CD4-positive, alpha-beta T cell treated with Interleukin-4 for 4 hours (primary cell): ENCODE results near the gene DIP2C.
A peak's percentile ranks its signal among the peaks of the same experiment; 100 is the strongest.
"Not testable (repeated sequence)": the region's sequence is repeated elsewhere in the genome, so short reads cannot be mapped to it uniquely, and the experiment has no call there.

Experiments
- DNase-seq: peaks from one replicate; pipeline ENCODE4 v3.0.0-alpha.2; 2020

DIP2C gene

GRCh38 chr10:469947-470338, 219.5 kb downstream of the DIP2C start:
- no peak for DNase-seq

DNA sequence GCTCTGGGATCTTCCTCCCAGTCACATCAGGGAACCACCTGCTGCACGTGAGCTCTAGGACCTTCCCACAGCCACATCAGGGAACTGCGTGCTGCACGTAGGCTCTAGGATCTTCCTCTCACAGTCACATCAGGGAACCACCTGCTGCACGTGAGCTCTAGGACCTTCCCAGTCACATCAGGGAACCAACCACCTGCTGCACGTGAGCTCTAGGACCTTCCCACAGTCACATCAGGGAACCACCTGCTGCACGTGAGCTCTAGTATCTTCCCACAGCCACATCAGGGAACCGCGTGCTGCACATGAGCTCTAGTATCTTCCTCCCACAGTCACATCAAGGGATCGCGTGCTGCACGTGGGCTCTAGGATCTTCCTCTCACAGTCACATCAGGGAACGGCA, 229.7 kb downstream of the DIP2C start:
- DNase-seq: no peak

- DNase-seq: no peak
Observed at GRCh38 chr10:458421-458851, 231.0 kb downstream of the DIP2C start.

GRCh38 chr10:456486-456885, 233.0 kb downstream of the DIP2C start:
- DNase-seq: no peak

DNA sequence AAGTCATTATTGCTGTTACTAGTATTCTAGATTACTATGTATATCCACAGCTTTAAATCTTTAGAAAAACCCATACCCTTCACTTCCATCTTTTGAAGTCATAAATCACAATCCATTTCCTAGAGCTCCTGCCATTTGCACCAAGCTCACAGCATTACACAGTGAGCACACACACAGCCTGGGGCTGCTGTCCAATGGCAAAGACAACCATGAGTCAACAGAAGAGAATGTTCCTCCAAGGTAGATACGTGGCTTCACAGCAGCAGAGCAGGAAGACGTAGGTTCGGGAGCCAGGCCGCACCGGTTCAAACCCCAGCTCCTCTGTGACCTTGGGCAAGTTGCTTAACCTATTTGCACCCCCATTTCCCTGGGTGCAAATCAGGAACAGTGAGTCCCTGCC, 234.6 kb downstream of the DIP2C start:
- DNase-seq: no peak

DNA sequence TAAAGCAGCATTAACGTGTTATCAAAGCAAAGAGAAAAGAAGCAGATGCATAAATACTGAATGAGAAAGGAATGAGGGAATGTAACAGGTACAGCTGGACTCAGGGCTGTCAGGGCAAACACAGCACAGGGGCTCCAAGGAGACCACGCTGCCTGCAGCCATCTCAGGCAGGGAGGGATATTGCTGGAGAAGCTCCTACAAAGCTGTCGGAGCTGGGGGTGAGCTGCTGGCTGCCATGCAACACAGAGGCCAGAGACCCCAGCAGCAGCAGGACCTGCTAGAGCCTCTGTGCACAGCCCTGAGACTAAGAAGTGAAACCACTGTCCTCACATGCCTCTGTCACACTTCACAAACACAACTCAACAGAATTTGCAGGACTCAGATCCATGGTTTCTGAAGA, 235.8 kb downstream of the DIP2C start:
- DNase-seq: no peak

DNA sequence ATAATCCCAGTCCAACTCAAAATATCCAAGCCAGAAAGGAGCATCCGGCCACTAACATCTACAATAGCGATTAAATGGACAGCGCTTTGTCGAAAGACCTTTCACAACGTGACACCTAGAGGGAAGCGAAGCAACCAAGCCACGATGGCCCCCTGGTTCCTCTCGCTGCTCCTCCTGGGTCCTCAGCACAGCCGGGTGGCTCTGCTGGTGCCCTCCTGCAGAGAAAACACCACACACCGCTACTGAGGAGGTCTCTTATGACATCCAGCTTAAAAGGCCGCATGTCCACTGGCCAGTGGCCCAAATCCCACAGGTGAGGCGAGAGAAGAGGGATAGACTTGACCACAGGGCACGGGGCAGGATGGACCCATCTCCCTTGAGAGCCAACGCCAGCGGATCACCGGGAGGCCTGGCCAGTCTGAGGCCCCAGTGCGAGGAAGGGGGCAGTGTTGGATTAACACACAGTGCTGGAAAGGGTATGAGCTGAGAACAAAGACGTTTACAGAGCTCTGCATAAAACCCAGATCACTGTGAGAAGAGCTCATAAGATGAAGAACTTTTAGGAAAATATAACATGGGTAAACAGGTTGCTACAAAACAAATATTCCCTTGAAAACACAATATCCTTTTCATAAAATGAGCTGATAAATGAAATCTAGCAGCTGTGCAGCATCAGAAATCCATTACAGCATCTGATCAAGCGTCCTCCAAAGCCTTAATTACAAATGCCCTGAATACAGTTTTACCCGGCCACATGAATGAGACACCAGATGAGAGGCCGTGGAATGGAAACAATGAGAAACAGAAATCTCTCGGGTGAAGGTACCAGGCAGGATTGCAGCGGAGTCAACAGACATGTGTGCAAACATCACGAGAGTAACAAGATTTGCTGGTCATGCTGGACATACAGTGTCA, 236.7 kb downstream of the DIP2C start:
- DNase-seq: no peak

- DNase-seq: no peak
Observed at GRCh38 chr10:451856-452255, 237.6 kb downstream of the DIP2C start.

DNA sequence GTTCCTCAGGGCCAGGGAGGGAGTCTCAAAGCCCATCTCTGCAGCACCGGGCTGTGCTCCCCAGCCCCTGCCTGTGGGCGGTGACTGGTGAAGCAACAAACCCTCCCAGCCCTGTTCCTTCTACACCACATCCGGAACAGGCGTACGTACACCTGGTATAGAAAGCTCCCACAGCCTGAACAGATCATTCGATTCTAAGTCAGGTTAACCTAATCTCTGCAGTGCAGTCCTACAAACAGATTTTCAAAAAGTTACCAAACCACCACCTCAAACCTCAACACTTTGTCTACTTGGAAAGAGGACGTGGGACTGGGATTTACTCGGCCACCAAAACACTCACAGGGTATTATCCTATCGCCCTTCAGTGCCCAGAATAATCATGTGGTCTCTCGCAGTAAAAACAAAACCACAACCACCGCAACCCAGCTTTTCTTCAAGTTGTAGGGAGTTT, 238.4 kb downstream of the DIP2C start:
- DNase-seq: peak; percentile 71

- DNase-seq: no peak
Observed at GRCh38 chr10:450463-450862, 239.0 kb downstream of the DIP2C start.

- DNase-seq: not testable (repeated sequence)
Observed at GRCh38 chr10:449331-449730, 240.1 kb downstream of the DIP2C start.

DNA sequence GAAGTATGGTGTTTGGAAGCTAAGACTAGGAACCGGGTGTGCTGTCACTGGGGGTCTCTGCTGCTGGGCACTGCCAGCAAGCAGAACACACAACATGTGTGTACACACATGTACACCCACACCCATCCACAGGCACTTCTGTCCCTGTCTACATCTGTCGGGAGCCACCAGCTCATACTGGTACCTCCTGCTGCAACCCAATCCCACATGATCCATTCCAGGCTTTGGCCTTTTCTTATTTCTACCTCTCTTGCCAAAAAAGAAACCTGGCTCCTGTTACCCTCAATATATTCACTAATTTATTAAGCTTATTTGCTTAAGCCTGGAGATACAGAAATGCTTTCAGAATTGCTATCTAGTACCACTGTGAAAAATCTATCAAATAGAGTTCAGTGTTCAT, 246.0 kb downstream of the DIP2C start:
- no peak for DNase-seq

- no peak for DNase-seq
Observed at GRCh38 chr10:442209-442608, 247.3 kb downstream of the DIP2C start.

DNA sequence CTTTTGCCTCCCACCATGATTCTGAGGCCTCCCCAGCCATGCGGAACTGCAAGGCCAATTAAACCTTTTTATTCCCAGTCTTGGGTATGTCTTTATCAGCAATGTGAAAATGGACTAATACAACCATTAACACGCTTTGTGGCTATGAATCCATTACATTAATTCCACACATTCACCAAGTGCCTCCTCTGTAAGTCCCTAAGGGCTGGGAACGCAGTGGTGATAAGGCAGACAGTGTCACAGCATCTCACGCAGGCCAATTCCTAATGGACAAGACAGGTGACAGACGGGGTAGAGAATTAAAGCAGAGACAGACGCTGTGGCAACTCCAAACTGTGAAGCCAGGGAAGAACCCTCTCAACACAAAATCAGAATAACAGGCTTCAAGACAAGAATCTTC, 247.8 kb downstream of the DIP2C start:
- no peak for DNase-seq

DNA sequence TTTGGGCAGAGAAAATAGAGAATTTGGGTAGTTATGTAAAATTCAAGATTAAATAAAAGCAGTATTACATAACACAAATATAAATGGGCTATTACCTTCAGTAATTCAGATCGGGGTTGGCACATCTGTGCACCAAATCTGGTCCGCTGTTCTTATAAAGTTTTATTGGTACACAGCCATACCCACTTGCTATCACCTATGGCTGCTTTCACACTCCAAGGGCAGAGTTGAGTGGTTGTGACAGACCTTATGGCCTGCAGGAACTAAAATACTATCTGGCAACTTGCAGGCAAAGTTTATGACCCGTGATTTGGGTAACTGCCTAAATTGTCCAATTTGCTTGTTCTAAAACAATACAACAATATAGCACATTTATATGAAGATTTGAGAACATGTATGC, 249.3 kb downstream of the DIP2C start:
- DNase-seq: no peak

GRCh38 chr10:437698-438490, 251.6 kb downstream of the DIP2C start:
- DNase-seq: peak; percentile 9

GRCh38 chr10:436911-437665, 252.4 kb downstream of the DIP2C start:
- DNase-seq: no peak

DNA sequence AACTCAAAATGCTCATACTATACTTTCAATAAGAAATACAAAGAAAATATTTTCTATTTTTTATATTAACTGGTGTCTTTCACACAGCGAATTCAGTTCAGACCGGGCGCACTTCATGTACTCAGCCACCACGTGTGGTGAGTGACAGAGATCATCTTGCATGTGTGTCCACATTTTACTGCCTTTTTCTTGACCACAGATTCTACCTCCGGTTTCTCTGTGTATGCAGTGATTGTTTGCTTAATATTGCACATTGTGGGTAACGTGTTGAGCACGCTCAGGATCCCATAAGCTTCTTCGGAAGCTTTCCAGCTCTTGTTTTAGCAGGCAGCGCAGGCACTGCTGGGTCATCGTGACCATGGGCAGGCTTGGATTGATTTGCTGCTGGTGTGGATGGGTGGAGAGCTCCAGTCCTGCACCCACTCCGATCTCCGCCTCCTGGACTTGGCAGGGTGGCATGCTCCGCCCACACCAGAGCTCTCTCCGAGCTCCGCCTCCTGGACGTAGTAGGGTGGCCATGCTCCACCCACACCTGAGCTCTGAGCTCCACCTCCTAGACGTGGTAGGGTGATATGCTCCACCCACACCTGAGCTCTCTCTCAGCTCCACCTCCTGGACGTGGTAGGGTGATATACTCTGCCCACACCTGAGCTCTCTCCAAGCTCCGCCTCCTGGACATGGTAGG, 253.3 kb downstream of the DIP2C start:
- DNase-seq: no peak

GRCh38 chr10:435397-435796, 254.1 kb downstream of the DIP2C start:
- DNase-seq: no peak

DNA sequence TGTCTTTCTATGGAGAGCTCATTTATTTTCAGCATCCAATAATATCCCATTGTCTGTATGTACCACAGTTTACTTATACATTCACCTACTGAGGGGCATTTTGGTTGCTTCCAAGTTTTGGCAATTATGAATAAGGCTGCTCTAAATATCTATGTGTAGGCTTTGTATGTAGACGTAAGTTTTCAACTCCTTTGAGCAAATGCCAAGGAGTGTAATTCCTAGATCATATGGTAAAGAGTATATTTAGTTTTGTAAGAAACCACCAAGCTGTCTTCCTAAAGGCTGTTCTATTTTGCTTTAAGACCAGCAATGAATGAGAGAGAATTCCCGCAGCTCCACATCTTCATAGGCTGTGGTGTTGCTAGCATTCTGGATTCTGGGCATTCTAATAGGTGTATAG, 259.8 kb downstream of the DIP2C start:
- no peak for DNase-seq

DNA sequence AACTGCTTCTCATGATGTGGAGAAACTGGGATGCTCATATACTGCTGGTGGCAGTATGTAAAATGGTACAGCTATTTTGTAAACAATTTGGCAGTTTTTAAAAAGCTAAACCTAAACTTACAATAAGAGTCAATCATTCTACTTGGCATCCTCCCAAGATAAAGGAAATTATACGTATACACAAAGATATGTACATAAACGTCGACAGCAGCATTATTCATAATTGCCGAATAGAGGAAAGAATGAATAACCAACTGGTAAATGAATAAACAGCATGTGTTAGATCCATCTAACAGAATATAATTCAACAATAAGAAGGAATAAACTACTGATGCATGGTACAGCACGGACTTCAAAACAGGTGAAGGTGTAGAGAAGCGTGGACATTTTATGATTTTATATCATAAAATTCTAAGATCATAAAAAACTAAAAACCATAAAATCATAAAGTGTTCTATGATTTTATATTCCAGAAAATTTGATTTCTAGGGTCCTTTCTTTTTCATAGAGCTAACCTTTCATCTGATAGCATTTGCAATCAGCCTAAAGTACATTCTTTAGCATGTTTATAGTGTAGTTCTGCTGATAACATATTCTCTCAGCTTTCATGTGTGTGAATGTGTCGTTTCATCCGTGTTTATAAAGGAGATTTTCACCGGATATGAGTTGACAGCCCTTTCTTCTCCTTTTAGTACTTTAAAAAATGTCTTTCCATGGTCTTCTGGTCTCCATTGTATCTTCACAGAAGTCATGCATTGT, 261.5 kb downstream of the DIP2C start:
- DNase-seq: no peak

- DNase-seq: not testable (repeated sequence)
Observed at GRCh38 chr10:425365-425764, 264.1 kb downstream of the DIP2C start.
